ENCODE measurements around the gene HEPACAM2.

HEPACAM2 gene

DNA sequence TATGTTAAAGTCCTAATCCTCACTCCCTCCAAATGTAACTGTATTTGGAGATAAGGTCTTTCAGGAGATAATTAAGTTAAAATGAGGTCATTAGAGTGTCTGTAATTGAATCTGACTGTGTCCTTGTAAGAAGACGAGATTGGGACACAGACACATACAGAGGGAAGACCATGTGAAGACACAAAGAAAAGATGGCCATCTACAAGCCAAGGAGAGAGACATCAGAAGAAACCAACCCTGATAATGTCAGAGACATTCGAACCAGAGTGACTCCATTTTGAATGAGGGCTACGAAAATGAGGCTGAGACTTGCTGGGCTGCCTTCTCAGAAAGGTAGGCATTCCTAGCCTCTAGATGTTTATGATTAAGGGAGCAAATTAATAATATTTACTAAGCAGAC, 77.5 kb downstream of the HEPACAM2 start:
- no peak for DNase-seq (ENCODE audit: low read depth in 2 of 3, low spot score in 2 of 3)

DNA sequence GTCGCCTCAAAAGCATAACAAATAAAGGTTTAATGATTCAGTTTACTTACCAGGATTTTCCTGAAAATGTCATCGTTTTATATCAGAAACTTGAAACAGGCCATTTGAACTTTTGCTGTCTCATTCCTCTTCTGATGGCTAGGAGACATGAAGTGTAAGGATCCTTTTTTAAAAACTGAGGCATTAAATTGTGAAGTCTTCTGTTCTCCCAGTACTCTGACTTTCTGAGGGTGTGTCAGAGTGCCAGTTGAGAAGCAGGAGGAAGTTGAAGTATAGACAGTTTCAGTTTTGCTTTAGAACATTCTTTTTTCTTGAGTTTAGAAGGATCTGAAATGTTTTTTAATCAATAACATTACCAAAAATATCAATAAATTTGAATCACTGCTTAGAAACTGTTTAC, 78.1 kb downstream of the HEPACAM2 start, which contains the start of gene SAMD9L:
Gene SAMD9L (minus strand): TSS at position 242 of the 400 bp plus-strand sequence. CDS start 12,414 bp downstream, outside the sequence.
- no peak for DNase-seq (ENCODE audit: low read depth in 2 of 3, low spot score in 2 of 3)

DNA sequence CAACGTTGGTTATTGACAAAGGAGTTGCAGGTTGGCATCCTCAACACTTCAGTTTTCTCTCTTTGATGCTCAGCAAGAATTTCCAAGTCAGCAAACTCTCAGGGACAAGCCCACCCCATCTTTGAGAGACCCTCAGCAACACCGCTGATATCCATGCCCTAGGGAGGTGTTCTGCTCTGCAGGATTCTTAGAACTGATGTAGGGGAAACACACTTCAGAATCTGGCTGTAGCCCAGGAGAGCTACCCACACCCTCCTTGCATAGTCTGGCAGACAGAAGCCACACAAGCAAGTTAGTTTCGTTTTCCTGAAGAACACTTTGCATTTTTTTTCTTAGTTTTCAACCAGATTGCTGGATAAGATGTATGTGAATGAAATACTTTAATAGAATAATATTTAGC, 78.9 kb downstream of the HEPACAM2 start:
- no peak for DNase-seq (ENCODE audit: low read depth in 2 of 3, low spot score in 2 of 3)

DNA sequence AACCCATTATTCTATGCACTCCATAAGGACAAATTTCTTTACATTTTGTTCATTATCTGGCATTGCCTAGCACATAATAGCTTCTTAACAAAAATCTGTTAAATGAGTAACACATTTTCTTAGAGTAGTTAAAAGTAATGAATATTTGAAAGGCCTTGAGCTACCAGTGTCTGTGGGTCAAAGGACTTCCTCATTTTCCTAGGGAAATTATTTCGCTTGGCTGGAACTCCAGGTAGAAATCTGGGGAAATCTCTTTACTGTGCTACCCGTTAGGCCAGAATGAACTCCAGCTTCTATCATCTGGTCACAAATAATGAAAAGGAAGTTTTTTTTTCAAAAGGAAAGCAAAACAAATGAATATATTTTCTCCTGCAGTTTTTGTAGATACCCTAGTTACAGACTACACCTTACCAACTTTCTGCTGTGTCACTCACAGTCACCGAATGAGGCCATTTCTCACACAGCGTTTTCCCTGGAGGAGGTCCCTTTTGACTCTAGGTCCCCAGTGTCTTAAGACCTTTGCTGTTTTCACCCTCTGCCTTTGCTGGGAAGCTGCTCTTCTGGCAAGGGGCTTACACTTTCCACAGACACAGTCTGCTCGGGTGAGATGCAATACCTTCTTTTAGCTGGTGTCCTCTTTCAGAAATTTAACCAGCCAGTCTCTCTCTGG, 79.7 kb downstream of the HEPACAM2 start:
- DNase-seq (ENCODE audit: low read depth in 2 of 3, low spot score in 2 of 3): no peak

DNA sequence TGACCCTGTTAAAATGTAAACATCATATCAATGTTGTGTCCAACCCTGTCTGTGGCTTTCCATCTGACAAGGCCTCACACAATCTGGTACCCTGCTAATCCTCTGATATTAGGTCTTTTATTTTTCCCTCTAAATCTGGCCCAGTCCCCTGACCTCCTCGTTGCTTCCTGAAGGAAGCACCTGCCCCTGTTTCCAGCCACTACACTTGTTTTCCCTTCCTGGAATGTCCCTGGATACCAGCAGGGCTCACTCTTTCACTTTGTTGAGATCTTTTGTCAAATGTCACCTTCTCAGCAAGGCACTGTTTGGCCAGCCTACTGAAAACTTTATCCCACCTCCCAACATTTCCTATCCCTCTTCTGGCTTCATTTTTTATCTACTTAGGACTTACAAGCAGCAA, 80.2 kb downstream of the HEPACAM2 start:
- no peak for DNase-seq (ENCODE audit: low read depth in 2 of 3, low spot score in 2 of 3)

GRCh38 chr7:93145354-93145753, 80.9 kb downstream of the HEPACAM2 start:
- no peak for DNase-seq (ENCODE audit: low read depth in 2 of 3, low spot score in 2 of 3)

DNA sequence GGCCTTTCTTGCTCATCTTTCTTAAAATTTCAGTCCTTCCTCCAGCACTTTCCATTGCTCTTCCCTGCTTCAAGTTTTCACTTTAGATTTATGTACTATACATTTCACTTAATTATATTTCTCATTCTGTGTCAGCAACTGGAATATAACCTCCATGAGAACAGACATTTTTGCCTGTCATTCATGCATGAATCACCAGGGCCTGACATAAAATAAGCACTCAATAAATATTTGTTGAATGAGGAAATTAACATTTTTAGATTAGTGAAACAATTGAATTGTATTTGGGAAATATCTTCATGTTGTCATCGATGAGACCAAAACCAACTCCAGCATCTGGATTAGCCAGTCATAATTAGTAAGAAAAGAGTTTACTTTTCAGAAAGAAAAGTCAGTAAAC, 84.1 kb downstream of the HEPACAM2 start:
- DNase-seq (ENCODE audit: low read depth in 2 of 3, low spot score in 2 of 3): no peak

DNA sequence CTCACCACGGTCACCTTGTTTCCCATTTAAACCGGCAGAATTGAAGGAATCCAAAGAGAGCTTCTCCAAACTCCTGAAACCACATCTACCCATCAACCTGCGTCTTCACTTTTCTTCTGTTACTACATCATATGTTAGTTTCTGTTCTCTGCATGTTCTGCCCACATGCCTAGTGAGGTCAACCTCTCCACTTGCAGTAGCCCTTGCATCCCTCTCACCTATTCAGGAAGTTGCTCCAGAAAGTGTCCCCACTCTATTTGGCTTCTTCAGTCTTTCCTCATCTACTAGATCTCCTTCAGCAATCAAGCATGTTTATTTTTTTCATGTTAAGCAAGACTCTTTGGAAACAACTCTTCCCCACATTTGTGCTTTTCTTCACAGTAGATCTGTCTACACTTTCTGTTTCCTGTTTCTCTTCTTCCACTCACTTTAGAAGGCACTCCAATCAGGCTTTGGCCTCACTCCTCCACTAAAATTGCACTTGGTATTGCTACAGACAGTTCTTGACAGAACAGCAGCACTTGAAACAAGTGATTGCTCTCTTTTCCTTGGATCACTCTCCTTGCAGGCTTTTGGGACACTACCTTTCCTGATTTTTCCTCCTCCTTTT, 85.6 kb downstream of the HEPACAM2 start:
- DNase-seq (ENCODE audit: low read depth in 2 of 3, low spot score in 2 of 3): no peak

DNA sequence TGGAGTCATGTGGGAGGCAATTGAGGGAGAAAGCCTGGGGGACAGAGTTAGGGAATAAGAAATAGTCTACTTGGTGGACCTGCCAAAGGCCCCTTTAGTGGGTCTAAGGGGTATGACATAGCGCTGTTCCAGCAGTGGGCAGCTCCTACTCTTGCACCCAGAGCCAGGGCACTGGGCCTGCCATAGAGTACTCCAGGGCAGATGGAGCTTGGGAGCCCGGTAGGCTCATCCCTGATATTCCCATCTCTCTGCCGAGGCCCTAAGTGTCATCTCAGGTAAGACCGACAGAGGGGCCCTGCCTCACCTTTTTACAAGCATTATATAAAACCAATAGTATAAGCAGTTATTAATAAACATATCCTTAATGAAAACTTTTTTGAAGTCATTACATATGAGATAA, 87.7 kb downstream of the HEPACAM2 start:
- DNase-seq (ENCODE audit: low read depth in 2 of 3, low spot score in 2 of 3): no peak
